Endodermal cell (in vitro differentiated cells): ENCODE measurements around the gene KANSL3. TPM values are rescaled to one million over a fixed set of nuclear protein-coding genes. Genes with fewer than 3 reads are reported as not detected.
"Not testable (repeated sequence)": the region's sequence is repeated elsewhere in the genome, so short reads cannot be mapped to it uniquely, and the experiment has no call there.

Experiments used
- DNase-seq: peaks from one replicate; pipeline ENCODE4 v3.0.0-alpha.2; 2017
- H3K27ac ChIP-seq: 2 replicates; pipeline ENCODE4 v1.5.1; 2013; ENCODE audit warnings: mild to moderate bottlenecking, low read depth, low read length, moderate library complexity
- H3K27me3 ChIP-seq: 2 replicates; pipeline ENCODE4 v1.6.1; 2013; ENCODE audit warnings: mild to moderate bottlenecking, low read length, moderate library complexity; ENCODE audit not compliant: insufficient read depth, control insufficient read depth, poor library complexity, severe bottlenecking
- H3K36me3 ChIP-seq: 2 replicates; pipeline ENCODE4 v1.7.0; 2013; ENCODE audit warnings: mild to moderate bottlenecking, low read length, moderate library complexity; ENCODE audit not compliant: control insufficient read depth, insufficient read depth
- H3K4me1 ChIP-seq: one replicate; pipeline ENCODE4 v1.7.0; 2013; ENCODE audit warnings: low read length; ENCODE audit not compliant: control insufficient read depth, insufficient read depth
- H3K4me3 ChIP-seq: 2 replicates; pipeline ENCODE4 v1.5.1; 2013; ENCODE audit warnings: mild to moderate bottlenecking, low read length, moderate library complexity
- H3K9ac ChIP-seq: 2 replicates; pipeline ENCODE4 v1.6.1; 2013; ENCODE audit warnings: mild to moderate bottlenecking, low read length, moderate library complexity; ENCODE audit not compliant: poor library complexity, severe bottlenecking; ENCODE audit errors: extremely low read depth
- H3K9me3 ChIP-seq: 2 replicates; pipeline ENCODE4 v1.6.1; 2013; ENCODE audit warnings: mild to moderate bottlenecking, low read length, moderate library complexity; ENCODE audit not compliant: control insufficient read depth
- H3K27ac Mint-ChIP-seq: 2 replicates; pipeline ENCODE4 v1.8.0; 2020; ENCODE audit warnings: mixed read lengths
- H3K27me3 Mint-ChIP-seq: 2 replicates; pipeline ENCODE4 v1.8.0; 2021; ENCODE audit warnings: mild to moderate bottlenecking, mixed read lengths; ENCODE audit not compliant: insufficient read depth
- H3K36me3 Mint-ChIP-seq: 2 replicates; pipeline ENCODE4 v1.8.0; 2020; ENCODE audit warnings: low read depth, mixed read lengths
- H3K4me1 Mint-ChIP-seq: 2 replicates; pipeline ENCODE4 v1.8.0; 2020; ENCODE audit warnings: mixed read lengths
- H3K4me3 Mint-ChIP-seq: 2 replicates; pipeline ENCODE4 v1.8.0; 2020; ENCODE audit warnings: mild to moderate bottlenecking, moderate library complexity, mixed read lengths
- H3K9me3 Mint-ChIP-seq: 2 replicates; pipeline ENCODE4 v1.8.0; 2020; ENCODE audit warnings: mild to moderate bottlenecking, mixed read lengths
- WGBS, 2 experiments: methylation state at CpG; one replicate each; pipeline versions ENCODE4 v1.1.5 to v1.1.7; 2013; ENCODE audit warnings: missing lambda C conversion rate in 2 of 2, mixed read lengths in 1 of 2; ENCODE audit not compliant: insufficient coverage in 1 of 2, insufficient read length in 1 of 2; 5-methylcytosine and 5-hydroxymethylcytosine counted together
- total RNA-seq, 2 donors: library from RNA; stranded (reverse); fragmentation: NEBNext Ultra II Directional in 1 of 2; extraction: Animal tissue kit (Norgen Biotek cat#: 25700) in 1 of 2; gene quantifications; 2 replicates in 1 of 2; 3 replicates in 1 of 2; pipeline ENCODE4 v1.2.1, GENCODE V29; 2021
- TF ChIP-seq, protein P1 (sequence below): fragments of 200-600 bp; sonication (generic); conservative IDR thresholded peaks from 2 replicates; pipeline ENCODE4 v1.5.0; 2021; ENCODE audit warnings: antibody characterized with exemption, mild to moderate bottlenecking

The KANSL3 gene
- total RNA-seq, 2 donors from 2014 or later: 34.8 to 42.3 TPM

DNA sequence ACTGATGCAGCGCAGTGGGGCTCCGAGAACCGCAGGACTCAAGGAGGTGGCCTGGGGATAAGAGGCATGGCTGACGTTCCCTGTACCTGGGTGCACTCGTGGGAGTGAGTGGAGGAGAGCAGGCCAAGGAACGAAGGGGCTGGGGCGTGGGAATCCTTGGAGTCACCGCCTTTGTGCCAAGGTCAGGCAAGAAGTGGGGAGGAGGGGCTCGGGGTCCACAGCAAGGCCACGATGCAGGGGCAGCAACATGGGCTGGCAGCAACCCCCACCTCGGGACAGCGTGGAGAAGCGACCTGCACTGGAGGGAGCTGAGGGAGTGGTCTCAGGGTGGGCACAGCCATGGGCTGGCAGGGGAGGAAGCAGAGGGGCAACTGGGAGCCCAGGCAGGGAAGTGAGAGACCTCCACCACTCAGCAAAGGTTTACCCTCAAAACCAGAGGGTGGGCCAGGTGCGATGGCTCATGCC, 82.9 kb downstream of the KANSL3 start:
- 92 to 96% methylated on average over 8 to 14 of the region's 14 CpGs for WGBS, 2 experiments

DNA sequence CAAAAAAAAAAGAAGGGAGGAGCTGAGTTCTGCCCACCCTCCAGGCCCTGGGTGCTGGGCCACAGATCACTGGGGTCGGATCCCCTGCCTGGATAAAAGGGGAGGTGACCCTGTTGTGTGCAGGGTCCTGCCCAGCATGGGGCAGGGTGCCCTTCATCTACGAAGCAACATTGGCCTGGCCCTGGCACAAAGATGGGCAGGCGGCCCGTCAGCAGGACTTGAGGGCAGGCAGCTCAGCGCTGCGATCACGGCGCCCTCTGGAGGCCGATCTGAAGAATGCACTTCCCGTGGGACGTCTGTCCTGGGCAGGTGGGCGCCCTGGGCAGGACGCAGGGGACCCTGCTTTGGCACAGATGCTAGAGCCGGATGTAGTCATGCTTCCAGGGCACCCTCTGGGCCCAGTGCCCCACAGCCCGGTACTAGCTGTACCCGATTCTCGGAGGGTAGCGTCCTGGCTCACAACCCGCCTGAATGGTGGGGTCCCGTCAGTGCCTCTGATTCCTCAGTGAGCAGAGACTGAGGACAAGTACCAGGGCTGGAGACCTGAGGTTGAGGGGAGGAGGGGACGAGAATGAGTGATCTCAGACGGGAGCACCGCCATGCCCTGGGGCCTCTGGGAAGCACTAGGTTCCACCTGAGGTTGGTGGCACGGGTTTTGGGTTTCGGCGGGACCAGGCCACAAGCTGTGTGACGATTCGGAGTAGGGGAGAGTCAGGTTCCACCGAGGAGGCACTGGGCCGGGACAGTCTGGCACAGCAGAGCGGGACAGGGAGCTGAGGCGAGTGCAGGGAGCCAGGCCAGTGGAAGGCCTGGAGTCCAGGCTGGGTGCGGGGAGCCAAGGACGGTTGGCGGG, 83.6 kb downstream of the KANSL3 start:
- no peaks in the 10 kb centered on the region for H3K9me3 ChIP-seq
- Mint-ChIP-seq H3K27ac (peak overlapping the region; percentile 76), H3K36me3 (peaks cover 1% of the 10 kb centered on the region), H3K27me3 (peaks cover 5% of the 10 kb centered on the region), H3K4me1 (peaks cover 6% of the 10 kb centered on the region), H3K4me3 (no peak overlapping the region), H3K9me3 (no peaks in the 10 kb centered on the region)
- WGBS, 2 experiments: 55 to 64% methylated on average over 24 to 35 of the region's 35 CpGs
- TF ChIP-seq, protein P1, sequence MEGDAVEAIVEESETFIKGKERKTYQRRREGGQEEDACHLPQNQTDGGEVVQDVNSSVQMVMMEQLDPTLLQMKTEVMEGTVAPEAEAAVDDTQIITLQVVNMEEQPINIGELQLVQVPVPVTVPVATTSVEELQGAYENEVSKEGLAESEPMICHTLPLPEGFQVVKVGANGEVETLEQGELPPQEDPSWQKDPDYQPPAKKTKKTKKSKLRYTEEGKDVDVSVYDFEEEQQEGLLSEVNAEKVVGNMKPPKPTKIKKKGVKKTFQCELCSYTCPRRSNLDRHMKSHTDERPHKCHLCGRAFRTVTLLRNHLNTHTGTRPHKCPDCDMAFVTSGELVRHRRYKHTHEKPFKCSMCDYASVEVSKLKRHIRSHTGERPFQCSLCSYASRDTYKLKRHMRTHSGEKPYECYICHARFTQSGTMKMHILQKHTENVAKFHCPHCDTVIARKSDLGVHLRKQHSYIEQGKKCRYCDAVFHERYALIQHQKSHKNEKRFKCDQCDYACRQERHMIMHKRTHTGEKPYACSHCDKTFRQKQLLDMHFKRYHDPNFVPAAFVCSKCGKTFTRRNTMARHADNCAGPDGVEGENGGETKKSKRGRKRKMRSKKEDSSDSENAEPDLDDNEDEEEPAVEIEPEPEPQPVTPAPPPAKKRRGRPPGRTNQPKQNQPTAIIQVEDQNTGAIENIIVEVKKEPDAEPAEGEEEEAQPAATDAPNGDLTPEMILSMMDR: peak; percentile 97
- no peak overlapping the region for H3K27ac ChIP-seq
- H3K27me3 ChIP-seq: no peaks in the 10 kb centered on the region
- H3K9ac ChIP-seq: no peak overlapping the region
- H3K36me3 ChIP-seq: no peaks in the 10 kb centered on the region
- no peaks in the 10 kb centered on the region for H3K4me1 ChIP-seq
- peak; percentile 89 for DNase-seq
- no peak overlapping the region for H3K4me3 ChIP-seq

More for the DNA sequence above, 82.9 kb downstream of the KANSL3 start:
- Histone ChIP-seq H3K27me3 (no peaks in the 10 kb centered on the region), H3K36me3 (no peaks in the 10 kb centered on the region), H3K9me3 (no peaks in the 10 kb centered on the region), H3K27ac (no peak overlapping the region), H3K4me1 (no peaks in the 10 kb centered on the region), H3K4me3 (no peak overlapping the region), H3K9ac (no peak overlapping the region)
- no peaks in the 10 kb centered on the region for H3K36me3 Mint-ChIP-seq
- H3K27ac Mint-ChIP-seq: no peak overlapping the region
- H3K27me3 Mint-ChIP-seq: peaks cover 5% of the 10 kb centered on the region
- no peak overlapping the region for H3K4me3 Mint-ChIP-seq
- DNase-seq: no peak
- H3K9me3 Mint-ChIP-seq: no peaks in the 10 kb centered on the region
- H3K4me1 Mint-ChIP-seq: peaks cover 6% of the 10 kb centered on the region
- TF ChIP-seq, protein P1: no peak

DNA sequence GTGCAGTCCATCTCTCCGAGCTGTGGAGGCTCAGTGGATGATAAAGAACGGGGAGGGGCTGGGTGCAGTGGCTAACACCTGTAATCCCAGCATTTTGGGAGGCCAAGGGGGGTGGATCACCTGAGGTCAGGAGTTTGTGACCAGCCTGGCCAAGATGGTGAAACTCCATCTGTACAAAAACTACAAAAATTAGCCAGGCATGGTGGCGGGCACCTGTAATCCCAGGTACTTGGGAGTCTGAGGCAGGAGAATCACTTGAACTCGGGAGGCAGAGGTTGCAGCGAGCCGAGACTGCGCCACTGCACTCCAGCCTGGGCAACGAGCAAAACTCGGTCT, 84.2 kb downstream of the KANSL3 start:
- H3K4me1 Mint-ChIP-seq, H3K9me3 Mint-ChIP-seq, H3K9me3 ChIP-seq, H3K27ac ChIP-seq, H3K27ac Mint-ChIP-seq, H3K36me3 ChIP-seq, H3K4me3 ChIP-seq, H3K36me3 Mint-ChIP-seq, H3K9ac ChIP-seq, DNase-seq, H3K27me3 Mint-ChIP-seq, H3K4me1 ChIP-seq, H3K4me3 Mint-ChIP-seq, H3K27me3 ChIP-seq: not testable (repeated sequence)
- 57 to 76% methylated on average over 4 to 9 of the region's 9 CpGs for WGBS, 2 experiments
